Measurements from ENCODE around the gene ZNF579.

DNA sequence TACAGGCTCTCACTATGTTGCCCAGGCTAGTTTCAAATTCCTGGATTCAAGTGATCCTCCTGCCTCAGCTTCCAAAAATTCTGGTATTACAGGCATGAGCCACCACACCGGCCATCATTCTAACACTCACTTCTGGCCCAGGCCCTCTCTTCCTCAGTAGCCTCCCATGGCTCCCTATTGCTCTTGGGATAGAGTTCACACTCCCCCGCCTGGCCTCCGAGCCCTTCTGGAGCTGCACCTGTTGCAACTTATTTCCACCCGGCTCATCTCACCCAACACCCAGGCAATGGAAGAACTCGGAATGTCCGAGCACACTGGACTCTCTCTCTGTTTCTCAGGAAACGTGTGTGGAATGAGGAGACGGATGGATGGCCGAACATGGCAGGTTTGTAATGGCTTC is 26.3 kb downstream of the ZNF579 start:
- TF ChIP-seq, protein P1, sequence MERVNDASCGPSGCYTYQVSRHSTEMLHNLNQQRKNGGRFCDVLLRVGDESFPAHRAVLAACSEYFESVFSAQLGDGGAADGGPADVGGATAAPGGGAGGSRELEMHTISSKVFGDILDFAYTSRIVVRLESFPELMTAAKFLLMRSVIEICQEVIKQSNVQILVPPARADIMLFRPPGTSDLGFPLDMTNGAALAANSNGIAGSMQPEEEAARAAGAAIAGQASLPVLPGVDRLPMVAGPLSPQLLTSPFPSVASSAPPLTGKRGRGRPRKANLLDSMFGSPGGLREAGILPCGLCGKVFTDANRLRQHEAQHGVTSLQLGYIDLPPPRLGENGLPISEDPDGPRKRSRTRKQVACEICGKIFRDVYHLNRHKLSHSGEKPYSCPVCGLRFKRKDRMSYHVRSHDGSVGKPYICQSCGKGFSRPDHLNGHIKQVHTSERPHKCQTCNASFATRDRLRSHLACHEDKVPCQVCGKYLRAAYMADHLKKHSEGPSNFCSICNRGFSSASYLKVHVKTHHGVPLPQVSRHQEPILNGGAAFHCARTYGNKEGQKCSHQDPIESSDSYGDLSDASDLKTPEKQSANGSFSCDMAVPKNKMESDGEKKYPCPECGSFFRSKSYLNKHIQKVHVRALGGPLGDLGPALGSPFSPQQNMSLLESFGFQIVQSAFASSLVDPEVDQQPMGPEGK (CRISPR knock-in tag; IDR thresholded peaks at IDR 0.05; ENCODE audit: borderline replicate concordance) = no peak
- TF ChIP-seq PPARA (CRISPR knock-in tag; IDR thresholded peaks at IDR 0.05; ENCODE audit: borderline replicate concordance) (no peak), ZC3H10 (CRISPR knock-in tag; IDR thresholded peaks at IDR 0.05) (no peak), ESRRG (CRISPR knock-in tag; IDR thresholded peaks at IDR 0.05) (no peak), GLIS3 (CRISPR knock-in tag; IDR thresholded peaks at IDR 0.05) (no peak), ZFP30 (CRISPR knock-in tag; IDR thresholded peaks at IDR 0.05) (no peak), ARNTL (CRISPR knock-in tag; IDR thresholded peaks at IDR 0.05; ENCODE audit: borderline replicate concordance, low read depth) (no peak), BACH2 (CRISPR knock-in tag; IDR thresholded peaks at IDR 0.05; ENCODE audit: borderline replicate concordance) (no peak), TOX (CRISPR knock-in tag; IDR thresholded peaks at IDR 0.05; ENCODE audit: borderline replicate concordance) (no peak), ZNF8 (CRISPR knock-in tag; IDR thresholded peaks at IDR 0.05) (no peak), OSR1 (CRISPR knock-in tag; IDR thresholded peaks at IDR 0.05) (no peak)
- TF ChIP-seq, protein P2, sequence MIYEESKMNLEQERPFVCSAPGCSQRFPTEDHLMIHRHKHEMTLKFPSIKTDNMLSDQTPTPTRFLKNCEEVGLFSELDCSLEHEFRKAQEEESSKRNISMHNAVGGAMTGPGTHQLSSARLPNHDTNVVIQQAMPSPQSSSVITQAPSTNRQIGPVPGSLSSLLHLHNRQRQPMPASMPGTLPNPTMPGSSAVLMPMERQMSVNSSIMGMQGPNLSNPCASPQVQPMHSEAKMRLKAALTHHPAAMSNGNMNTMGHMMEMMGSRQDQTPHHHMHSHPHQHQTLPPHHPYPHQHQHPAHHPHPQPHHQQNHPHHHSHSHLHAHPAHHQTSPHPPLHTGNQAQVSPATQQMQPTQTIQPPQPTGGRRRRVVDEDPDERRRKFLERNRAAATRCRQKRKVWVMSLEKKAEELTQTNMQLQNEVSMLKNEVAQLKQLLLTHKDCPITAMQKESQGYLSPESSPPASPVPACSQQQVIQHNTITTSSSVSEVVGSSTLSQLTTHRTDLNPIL (CRISPR knock-in tag; IDR thresholded peaks at IDR 0.05; ENCODE audit: low read depth) = no peak
- TF ChIP-seq, protein P3, sequence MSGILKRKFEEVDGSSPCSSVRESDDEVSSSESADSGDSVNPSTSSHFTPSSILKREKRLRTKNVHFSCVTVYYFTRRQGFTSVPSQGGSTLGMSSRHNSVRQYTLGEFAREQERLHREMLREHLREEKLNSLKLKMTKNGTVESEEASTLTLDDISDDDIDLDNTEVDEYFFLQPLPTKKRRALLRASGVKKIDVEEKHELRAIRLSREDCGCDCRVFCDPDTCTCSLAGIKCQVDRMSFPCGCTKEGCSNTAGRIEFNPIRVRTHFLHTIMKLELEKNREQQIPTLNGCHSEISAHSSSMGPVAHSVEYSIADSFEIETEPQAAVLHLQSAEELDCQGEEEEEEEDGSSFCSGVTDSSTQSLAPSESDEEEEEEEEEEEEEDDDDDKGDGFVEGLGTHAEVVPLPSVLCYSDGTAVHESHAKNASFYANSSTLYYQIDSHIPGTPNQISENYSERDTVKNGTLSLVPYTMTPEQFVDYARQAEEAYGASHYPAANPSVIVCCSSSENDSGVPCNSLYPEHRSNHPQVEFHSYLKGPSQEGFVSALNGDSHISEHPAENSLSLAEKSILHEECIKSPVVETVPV (CRISPR knock-in tag; IDR thresholded peaks at IDR 0.05) = no peak
- TF ChIP-seq, protein P4, sequence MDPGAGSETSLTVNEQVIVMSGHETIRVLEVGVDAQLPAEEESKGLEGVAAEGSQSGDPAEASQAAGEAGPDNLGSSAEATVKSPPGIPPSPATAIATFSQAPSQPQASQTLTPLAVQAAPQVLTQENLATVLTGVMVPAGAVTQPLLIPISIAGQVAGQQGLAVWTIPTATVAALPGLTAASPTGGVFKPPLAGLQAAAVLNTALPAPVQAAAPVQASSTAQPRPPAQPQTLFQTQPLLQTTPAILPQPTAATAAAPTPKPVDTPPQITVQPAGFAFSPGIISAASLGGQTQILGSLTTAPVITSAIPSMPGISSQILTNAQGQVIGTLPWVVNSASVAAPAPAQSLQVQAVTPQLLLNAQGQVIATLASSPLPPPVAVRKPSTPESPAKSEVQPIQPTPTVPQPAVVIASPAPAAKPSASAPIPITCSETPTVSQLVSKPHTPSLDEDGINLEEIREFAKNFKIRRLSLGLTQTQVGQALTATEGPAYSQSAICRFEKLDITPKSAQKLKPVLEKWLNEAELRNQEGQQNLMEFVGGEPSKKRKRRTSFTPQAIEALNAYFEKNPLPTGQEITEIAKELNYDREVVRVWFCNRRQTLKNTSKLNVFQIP (CRISPR knock-in tag; IDR thresholded peaks at IDR 0.05; ENCODE audit: borderline replicate concordance, low read depth) = no peak

Data from SK-N-SH treated with all-trans-retinoic acid at 6 μM for 48 hours (cell line).